HG02973 (cell line): ENCODE data around the gene FREM1.

Source experiments
- ATAC-seq: cut with Tn5 transposase; IDR thresholded peaks from one replicate; pipeline ENCODE4 v1.9.1; 2021; ENCODE audit warnings: moderate library complexity; ENCODE audit not compliant: unreplicated experiment

FREM1 gene

DNA sequence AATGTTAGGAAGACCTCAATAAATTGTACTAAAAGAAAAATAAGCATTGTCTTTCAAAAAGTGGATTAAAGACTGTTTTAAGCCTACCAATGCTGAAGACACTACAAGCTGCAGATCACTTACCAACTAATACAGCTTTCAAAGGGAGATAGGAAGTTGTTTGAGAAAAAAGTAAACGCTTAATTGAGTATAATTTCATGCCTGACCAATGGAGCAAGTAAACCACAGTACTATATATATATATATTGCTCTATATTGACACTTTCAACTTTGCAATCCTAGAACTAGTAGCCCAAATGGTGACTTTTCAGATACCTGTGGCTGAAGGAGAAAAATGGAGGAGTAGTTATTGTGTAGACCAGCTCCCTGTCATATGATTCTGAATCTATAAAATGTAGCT, 85.7 kb downstream of the FREM1 start:
- no peak for ATAC-seq

DNA sequence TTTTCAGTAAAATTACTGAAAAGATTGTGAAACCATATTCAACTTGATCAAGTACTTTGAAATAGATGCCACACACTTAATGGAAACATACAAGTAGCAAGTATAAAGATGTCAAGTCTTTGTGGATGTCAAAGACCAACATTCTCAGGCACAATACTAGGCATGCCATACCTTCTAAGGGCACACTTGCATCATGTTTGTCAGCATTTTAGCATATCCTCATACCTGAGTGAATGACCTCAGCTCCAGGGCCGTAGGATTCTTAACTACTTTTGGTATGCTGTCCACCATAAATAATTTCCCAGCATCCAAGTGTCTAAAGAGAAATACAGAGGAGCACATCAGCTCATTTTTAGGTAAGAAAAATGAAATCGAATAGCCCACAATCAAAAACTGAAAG, 86.4 kb downstream of the FREM1 start:
- no peak for ATAC-seq

DNA sequence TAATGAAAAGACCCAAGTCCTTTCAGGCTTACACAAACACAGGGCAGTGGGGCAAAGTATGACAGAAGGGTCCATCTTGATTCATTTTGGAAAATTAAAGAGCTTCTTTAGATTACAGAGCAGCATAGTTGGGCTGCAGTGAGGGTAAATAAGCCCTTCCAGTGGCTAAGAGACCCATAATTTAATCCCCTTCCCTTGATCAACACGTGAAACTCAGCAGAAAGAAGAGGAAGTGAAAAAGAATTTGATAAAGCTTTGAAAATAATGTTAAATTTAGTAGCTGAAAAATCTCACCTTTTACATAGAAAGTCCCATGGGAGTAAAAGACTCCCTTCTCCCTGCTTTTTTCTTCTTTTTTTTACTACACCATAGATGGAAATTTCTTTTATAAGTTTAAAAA, 87.6 kb downstream of the FREM1 start:
- ATAC-seq: no peak

- ATAC-seq: no peak
These were observed 91.0 kb downstream of the FREM1 start for GRCh38 chr9:14819183-14819582.

- ATAC-seq: no peak
These were observed 96.0 kb downstream of the FREM1 start for GRCh38 chr9:14814249-14814628.

DNA sequence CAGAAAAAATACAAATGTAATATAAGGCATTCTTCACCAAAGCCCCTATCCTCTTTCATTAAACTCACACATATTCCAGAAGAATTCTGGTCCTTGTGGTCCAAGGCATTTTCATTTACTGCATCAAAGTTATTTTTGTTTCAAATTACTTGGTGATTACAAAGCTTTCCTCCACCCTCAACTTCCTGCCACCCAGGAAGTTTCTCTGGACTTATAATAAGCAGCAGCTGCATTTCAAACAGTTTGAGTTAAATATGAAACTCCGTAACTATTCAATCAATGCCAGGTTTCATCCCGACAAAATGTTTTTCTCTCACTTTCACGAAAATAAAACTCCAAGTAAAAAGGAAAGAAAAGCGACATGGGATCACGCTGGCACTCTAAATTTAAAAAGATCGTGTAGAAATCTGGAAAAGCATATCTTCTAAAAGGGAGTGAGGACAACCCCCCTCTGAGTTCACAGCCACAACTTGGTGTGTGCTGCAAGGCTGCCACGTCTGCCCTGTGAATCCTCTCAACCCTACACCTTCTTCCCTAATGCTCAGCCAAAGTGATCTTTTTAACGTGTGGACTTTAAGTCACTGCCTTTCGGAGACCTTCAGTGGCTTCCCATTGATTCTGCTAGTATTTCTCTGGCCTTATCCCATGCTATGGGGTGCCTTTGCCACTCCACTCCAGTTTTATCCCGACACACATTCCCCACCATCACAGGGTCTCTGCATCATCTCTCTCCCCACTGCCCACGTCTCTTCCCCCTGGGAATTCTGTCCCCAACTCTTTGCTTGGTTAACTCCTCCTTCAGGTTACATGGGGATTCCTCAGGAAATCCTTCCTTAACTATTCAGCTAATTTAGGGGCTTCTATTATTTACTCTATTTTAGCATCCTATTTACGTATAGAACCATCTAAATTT, 96.6 kb downstream of the FREM1 start:
- no peak for ATAC-seq

GRCh38 chr9:14812806-14813205, 97.4 kb downstream of the FREM1 start:
- ATAC-seq: no peak

GRCh38 chr9:14811844-14812243, 98.4 kb downstream of the FREM1 start:
- no peak for ATAC-seq

GRCh38 chr9:14806941-14807520, 103.2 kb downstream of the FREM1 start:
- no peak for ATAC-seq

GRCh38 chr9:14799030-14799429, 111.2 kb downstream of the FREM1 start:
- ATAC-seq: no peak

- no peak for ATAC-seq
These were observed 112.8 kb downstream of the FREM1 start for GRCh38 chr9:14797435-14797834.

DNA sequence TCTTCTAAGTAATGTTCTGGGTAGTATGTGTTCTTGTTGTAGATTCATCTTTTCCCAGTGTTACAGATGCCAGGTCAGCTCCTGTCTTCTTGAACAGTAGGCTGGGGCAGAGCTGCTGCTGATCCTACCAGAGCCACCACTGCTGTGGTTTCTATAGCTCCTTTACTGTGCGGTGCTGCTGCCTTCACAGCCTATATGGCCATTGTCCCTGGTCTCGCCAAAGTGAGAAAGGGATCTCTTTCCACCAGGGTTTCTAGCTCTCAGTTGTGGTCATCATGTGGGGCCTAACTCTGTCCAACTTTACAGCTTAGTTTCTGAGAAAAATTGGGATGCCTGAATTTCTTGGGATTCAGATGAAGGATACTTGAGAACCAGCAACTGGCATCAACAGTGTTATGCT, 116.8 kb downstream of the FREM1 start:
- no peak for ATAC-seq

GRCh38 chr9:14790628-14791027, 119.6 kb downstream of the FREM1 start:
- ATAC-seq: no peak

DNA sequence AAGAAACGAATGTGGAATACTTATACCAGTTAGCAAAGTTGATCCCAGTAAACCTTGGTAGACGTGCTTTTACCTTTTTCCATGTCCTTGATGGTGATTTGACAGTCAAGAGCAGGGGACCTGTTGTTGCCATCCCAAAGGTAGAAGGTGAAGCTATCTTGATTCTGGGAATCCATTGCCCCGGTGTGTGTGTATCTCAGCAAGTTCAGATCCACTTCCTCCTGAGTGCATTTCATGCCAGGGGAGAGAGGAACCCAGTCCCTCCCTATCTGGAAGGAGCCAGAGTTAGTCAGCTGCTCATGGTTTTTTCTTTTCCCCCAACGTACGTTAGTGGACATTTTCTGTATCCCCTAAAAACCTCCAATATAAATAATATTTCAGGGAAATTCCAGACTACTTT, 121.4 kb downstream of the FREM1 start:
- ATAC-seq: no peak

GRCh38 chr9:14783358-14783757, 126.9 kb downstream of the FREM1 start:
- ATAC-seq: no peak

GRCh38 chr9:14782286-14783051, 127.8 kb downstream of the FREM1 start:
- no peak for ATAC-seq

- no peak for ATAC-seq
These were observed 129.5 kb downstream of the FREM1 start for GRCh38 chr9:14780693-14781092.

- no peak for ATAC-seq
These were observed 130.0 kb downstream of the FREM1 start for GRCh38 chr9:14780251-14780650.

DNA sequence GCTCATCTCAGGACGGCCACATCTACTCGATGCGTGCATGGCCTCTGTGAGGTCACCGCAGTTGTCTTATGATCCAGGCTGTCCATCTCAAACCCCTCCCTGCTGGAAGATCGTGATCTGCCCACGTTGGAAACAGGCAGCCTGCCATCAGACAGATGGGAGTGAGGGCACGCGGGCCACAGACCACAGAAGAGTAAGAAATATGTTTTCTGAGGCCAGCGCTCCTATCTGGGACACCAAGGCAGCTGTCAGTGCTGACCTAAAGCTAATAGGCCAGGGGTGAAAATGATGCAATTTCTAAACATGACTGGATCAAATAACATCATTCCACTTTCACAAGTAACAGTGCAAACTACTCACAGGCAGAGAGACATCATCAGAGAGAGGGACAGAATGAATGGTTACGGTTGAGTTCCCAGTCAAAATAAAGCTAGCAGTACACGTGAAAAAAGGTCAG, 130.6 kb downstream of the FREM1 start:
- no peak for ATAC-seq

GRCh38 chr9:14778565-14778964, 131.7 kb downstream of the FREM1 start:
- no peak for ATAC-seq

- ATAC-seq: no peak
These were observed 134.3 kb downstream of the FREM1 start for GRCh38 chr9:14775917-14776316.

GRCh38 chr9:14770592-14770991, 139.6 kb downstream of the FREM1 start:
- no peak for ATAC-seq
